Keratinocyte (primary cell): ENCODE data around the gene RFPL2. TPM values are rescaled to one million over a fixed set of nuclear protein-coding genes. Genes with fewer than 3 reads are reported as not detected.

ENCODE experiments used
- DNase-seq: peaks from one replicate; pipeline ENCODE4 v3.0.0-alpha.2; 2011; ENCODE audit warnings: low read depth, missing footprints, low spot score
- FAIRE-seq: peaks from 2 replicates; lab custom pipeline; 2011; peaks lifted over from hg19 to GRCh38; lab: Jason Lieb, UNC
- H2AFZ ChIP-seq: 2 replicates; pipeline ENCODE4 v1.6.0; 2012; ENCODE audit warnings: low read length, control low read depth, inconsistent platforms; ENCODE audit not compliant: control insufficient read depth
- H3K27ac ChIP-seq: 2 replicates; pipeline ENCODE4 v1.5.1; 2011; ENCODE audit warnings: low read length; ENCODE audit not compliant: control insufficient read depth, insufficient read depth
- H3K27me3 ChIP-seq: 3 replicates; pipeline ENCODE4 v1.6.0; 2011; ENCODE audit warnings: low read length; ENCODE audit not compliant: control insufficient read depth, insufficient read depth; ENCODE audit errors: extremely low read depth
- H3K36me3 ChIP-seq, 2 experiments: 2 replicates in 1 of 2; 3 replicates in 1 of 2; pipeline ENCODE4 v1.5.1; 2011; ENCODE audit warnings: low read length in 2 of 2, mild to moderate bottlenecking in 1 of 2; ENCODE audit not compliant: control insufficient read depth in 2 of 2, insufficient read depth in 2 of 2; ENCODE audit errors: extremely low read depth in 1 of 2
- H3K4me1 ChIP-seq: 3 replicates; pipeline ENCODE4 v1.5.1; 2011; ENCODE audit warnings: low read length; ENCODE audit not compliant: control insufficient read depth, insufficient read depth; ENCODE audit errors: extremely low read depth
- H3K4me2 ChIP-seq: 3 replicates; pipeline ENCODE4 v1.6.0; 2011; ENCODE audit warnings: low read depth, low read length; ENCODE audit not compliant: control insufficient read depth, insufficient read depth; ENCODE audit errors: extremely low read depth
- H3K4me3 ChIP-seq, 3 experiments: fragments of 200-600 bp in 1 of 3; sonication (generic) in 1 of 3; 2 replicates in 2 of 3; 3 replicates in 1 of 3; pipeline ENCODE4 v1.5.1; 2011 to 2016; ENCODE audit warnings: low read length in 3 of 3, mild to moderate bottlenecking in 3 of 3, control low read depth in 2 of 3, inconsistent platforms in 1 of 3, low read depth in 1 of 3, mixed read lengths in 1 of 3, mixed run types in 1 of 3, moderate library complexity in 1 of 3; ENCODE audit not compliant: control insufficient read depth in 2 of 3, insufficient read depth in 2 of 3; ENCODE audit errors: extremely low read depth in 1 of 3
- H3K79me2 ChIP-seq: 2 replicates; pipeline ENCODE4 v1.6.0; 2012; ENCODE audit warnings: low read length; ENCODE audit not compliant: control insufficient read depth, insufficient read depth
- H3K9ac ChIP-seq: 3 replicates; pipeline ENCODE4 v1.6.0; 2011; ENCODE audit warnings: low read length; ENCODE audit not compliant: control insufficient read depth, insufficient read depth; ENCODE audit errors: extremely low read depth
- H3K9me1 ChIP-seq: 3 replicates; pipeline ENCODE4 v1.6.0; 2011; ENCODE audit warnings: low read length; ENCODE audit not compliant: control insufficient read depth, insufficient read depth; ENCODE audit errors: extremely low read depth
- H3K9me3 ChIP-seq: 2 replicates; pipeline ENCODE4 v1.5.1; 2012; ENCODE audit warnings: low read depth, low read length; ENCODE audit not compliant: control insufficient read depth
- H4K20me1 ChIP-seq: 3 replicates; pipeline ENCODE4 v1.6.0; 2011; ENCODE audit warnings: low read length; ENCODE audit not compliant: control insufficient read depth, insufficient read depth; ENCODE audit errors: extremely low read depth
- EZH2 ChIP-seq: IDR thresholded peaks from one replicate; pipeline ENCODE4 v1.6.1; 2012; ENCODE audit warnings: inconsistent platforms, mild to moderate bottlenecking, low read length, moderate library complexity
- dilution Hi-C: fragments of 300-500 bp; cut with MboI; formaldehyde crosslinking; loops from one replicate; pipeline ENCODE4 v1.7.0; 2020; ENCODE audit warnings: low sequenced_read_pairs; ENCODE audit not compliant: extremely low pct_ligation_motif_present
- polyA plus RNA-seq, 5 experiments: library from polyadenylated mRNA; depleted of rRNA in 3 of 5; stranded (reverse) in 3 of 5; stranded (forward) in 1 of 5; unstranded in 1 of 5; fragments of >200 nt; gene quantifications; 1 replicate in 1 of 5; 2 replicates in 3 of 5; 3 replicates in 1 of 5; pipeline versions ENCODE4 v1.2.1 to v1.2.3, GENCODE V29; 2011 to 2012; ENCODE audit warnings: missing spikeins in 2 of 5, low read depth in 1 of 5, low replicate concordance in 1 of 5
- TF ChIP-seq, protein P1 (sequence below), 3 experiments: IDR thresholded peaks in 1 of 3; conservative IDR thresholded peaks in 1 of 3; optimal IDR thresholded peaks in 1 of 3; 2 replicates in 2 of 3; 3 replicates in 1 of 3; pipeline versions ENCODE3 to v1.5.1; 2011; ENCODE audit warnings: low read length in 3 of 3, mild to moderate bottlenecking in 3 of 3, moderate library complexity in 2 of 3, control low read depth in 1 of 3, inconsistent platforms in 1 of 3; ENCODE audit not compliant: insufficient read depth in 2 of 3; ENCODE audit errors: extremely low read depth in 1 of 3

RFPL2 gene
- polyA plus RNA-seq, 1 donor (not counting 4 experiments of a cell fraction or from before 2014, with no cell fraction given): not detected

DNA sequence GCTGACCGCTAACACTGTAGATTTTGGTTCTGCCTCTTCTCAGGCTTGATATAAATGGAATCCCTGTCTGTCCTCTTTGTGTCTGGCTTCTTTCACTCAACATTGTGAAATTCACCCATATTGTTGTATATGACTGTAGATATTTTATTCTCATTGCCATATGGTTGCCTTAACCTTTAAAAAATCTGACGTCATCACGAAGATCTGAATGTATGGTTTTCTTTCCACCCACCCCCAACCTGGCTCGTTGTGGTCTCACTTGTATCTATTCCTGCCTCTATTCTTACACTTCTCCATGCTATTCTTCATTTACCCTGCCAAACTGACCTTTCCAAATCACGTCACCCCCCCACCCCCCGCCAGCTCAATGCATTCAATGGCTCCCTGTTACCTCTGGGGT is 23.8 kb downstream of the RFPL2 start:
- H2AFZ ChIP-seq: no peak overlapping the region
- no peak for DNase-seq
- no peak for TF ChIP-seq EZH2
- TF ChIP-seq, protein P1, sequence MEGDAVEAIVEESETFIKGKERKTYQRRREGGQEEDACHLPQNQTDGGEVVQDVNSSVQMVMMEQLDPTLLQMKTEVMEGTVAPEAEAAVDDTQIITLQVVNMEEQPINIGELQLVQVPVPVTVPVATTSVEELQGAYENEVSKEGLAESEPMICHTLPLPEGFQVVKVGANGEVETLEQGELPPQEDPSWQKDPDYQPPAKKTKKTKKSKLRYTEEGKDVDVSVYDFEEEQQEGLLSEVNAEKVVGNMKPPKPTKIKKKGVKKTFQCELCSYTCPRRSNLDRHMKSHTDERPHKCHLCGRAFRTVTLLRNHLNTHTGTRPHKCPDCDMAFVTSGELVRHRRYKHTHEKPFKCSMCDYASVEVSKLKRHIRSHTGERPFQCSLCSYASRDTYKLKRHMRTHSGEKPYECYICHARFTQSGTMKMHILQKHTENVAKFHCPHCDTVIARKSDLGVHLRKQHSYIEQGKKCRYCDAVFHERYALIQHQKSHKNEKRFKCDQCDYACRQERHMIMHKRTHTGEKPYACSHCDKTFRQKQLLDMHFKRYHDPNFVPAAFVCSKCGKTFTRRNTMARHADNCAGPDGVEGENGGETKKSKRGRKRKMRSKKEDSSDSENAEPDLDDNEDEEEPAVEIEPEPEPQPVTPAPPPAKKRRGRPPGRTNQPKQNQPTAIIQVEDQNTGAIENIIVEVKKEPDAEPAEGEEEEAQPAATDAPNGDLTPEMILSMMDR (optimal IDR thresholded peaks at IDR 0.05 in 1 of 3, IDR thresholded peaks at IDR 0.05 in 1 of 3, conservative IDR thresholded peaks at IDR 0.05 in 1 of 3; ENCODE audit: extremely low read depth in 1 of 3, insufficient read depth in 2 of 3, low read length in 3 of 3): no peak
- H3K4me2 ChIP-seq: no peak overlapping the region
- no peak overlapping the region for H3K9ac ChIP-seq
- no peaks in the 10 kb centered on the region for H4K20me1 ChIP-seq
- H3K79me2 ChIP-seq: no peaks in the 10 kb centered on the region
- no peaks in the 10 kb centered on the region for H3K4me1 ChIP-seq
- no peak overlapping the region for H3K4me3 ChIP-seq
- no peaks in the 10 kb centered on the region for H3K36me3 ChIP-seq
- dilution Hi-C loops: no loop called here
- H3K27ac ChIP-seq: no peak overlapping the region
- H3K9me1 ChIP-seq: no peaks in the 10 kb centered on the region
- no peak for FAIRE-seq
- peaks cover 12% of the 10 kb centered on the region for H3K27me3 ChIP-seq
- H3K9me3 ChIP-seq: no peaks in the 10 kb centered on the region

DNA sequence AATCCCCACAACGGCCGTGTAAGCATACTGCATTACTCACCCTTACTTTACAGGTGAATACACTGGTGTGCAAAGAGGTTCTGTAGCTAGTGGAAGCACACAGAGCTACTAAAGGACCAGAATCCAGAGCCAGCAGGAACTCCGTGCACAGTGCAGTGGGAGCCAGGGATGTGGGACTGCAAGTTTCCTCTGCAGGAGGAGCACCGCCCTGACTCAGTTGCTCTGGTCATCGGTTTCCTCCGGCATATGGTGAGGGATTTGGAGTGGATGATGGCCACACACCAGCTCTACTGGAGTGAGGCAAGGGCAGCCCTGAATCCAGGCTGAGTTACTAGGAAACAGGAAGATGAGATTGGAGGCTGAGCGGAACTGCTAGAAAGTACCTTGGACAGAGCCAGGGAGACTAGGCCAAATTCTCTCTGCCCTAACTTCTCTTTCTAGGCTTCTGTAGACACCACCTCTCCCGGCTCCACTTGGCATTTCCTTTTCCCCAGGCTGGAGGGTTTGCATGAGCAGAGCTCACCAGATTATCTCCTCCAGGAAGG is 27.6 kb downstream of the RFPL2 start:
- no peak for TF ChIP-seq EZH2
- TF ChIP-seq, protein P1 (optimal IDR thresholded peaks at IDR 0.05 in 1 of 3, IDR thresholded peaks at IDR 0.05 in 1 of 3, conservative IDR thresholded peaks at IDR 0.05 in 1 of 3; ENCODE audit: extremely low read depth in 1 of 3, insufficient read depth in 2 of 3, low read length in 3 of 3): no peak
- no peak overlapping the region for H3K4me3 ChIP-seq
- dilution Hi-C loops: no loop called here
- peaks cover 26% of the 10 kb centered on the region for H3K27me3 ChIP-seq
- H3K79me2 ChIP-seq: no peaks in the 10 kb centered on the region
- no peak overlapping the region for H3K4me2 ChIP-seq
- no peak overlapping the region for H2AFZ ChIP-seq
- DNase-seq (no peak), FAIRE-seq (no peak)
- no peaks in the 10 kb centered on the region for H3K36me3 ChIP-seq
- no peaks in the 10 kb centered on the region for H3K9me3 ChIP-seq
- no peaks in the 10 kb centered on the region for H3K9me1 ChIP-seq
- no peak overlapping the region for H3K27ac ChIP-seq
- H4K20me1 ChIP-seq: no peaks in the 10 kb centered on the region
- H3K9ac ChIP-seq: no peak overlapping the region
- no peaks in the 10 kb centered on the region for H3K4me1 ChIP-seq
